Activated naive CD8-positive, alpha-beta T cell treated with anti-CD3 and anti-CD28 coated beads, Interleukin-2, amount 50 U/mL, for 24 hours (primary cell): ENCODE results near the gene PRKN.

ENCODE experiments used
- ATAC-seq: fragments of 150-1000 bp; cut with Tn5 transposase; one replicate; pipeline ENCODE4 v1.10.0; 2021
- DNase-seq: peaks from one replicate; pipeline ENCODE4 v3.0.0; 2021
- H3K27ac Mint-ChIP-seq: one replicate; pipeline ENCODE4 v1.8.0; 2021; ENCODE audit warnings: mild to moderate bottlenecking, mixed read lengths
- H3K27me3 Mint-ChIP-seq: one replicate; pipeline ENCODE4 v1.8.0; 2021; ENCODE audit warnings: mixed read lengths
- H3K36me3 Mint-ChIP-seq: one replicate; pipeline ENCODE4 v1.8.0; 2021; ENCODE audit warnings: low read depth, mixed read lengths
- H3K4me1 Mint-ChIP-seq: one replicate; pipeline ENCODE4 v1.8.0; 2021; ENCODE audit warnings: mixed read lengths
- H3K4me3 Mint-ChIP-seq: one replicate; pipeline ENCODE4 v1.8.0; 2021; ENCODE audit warnings: mild to moderate bottlenecking, moderate library complexity, mixed read lengths
- H3K9me3 Mint-ChIP-seq: one replicate; pipeline ENCODE4 v1.8.0; 2021; ENCODE audit warnings: mixed read lengths

The PRKN gene

DNA sequence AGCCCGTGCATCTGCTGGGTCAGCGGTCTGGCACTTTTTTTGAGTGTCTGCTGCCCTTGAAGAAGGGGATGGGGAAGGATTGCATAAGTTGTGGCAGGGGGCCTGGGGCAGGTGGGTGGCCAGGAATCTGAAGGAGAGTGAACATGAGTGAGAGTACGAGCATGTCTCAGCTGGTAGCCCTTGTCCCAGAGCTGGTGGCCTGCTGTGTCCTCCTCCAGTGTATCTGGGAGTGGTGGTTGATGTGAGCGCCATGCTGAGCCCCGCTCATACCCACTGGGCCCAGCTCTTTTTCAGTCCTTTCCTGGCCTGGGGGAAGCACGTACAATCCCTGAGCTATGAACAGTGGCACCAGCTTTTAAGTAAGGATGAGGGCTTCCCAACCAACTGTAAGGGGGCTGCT lies 1317.5 kb downstream of the PRKN start:
- Mint-ChIP-seq H3K4me3 (no peak overlapping the region), H3K27me3 (no peaks in the 10 kb centered on the region), H3K36me3 (no peaks in the 10 kb centered on the region), H3K4me1 (no peaks in the 10 kb centered on the region), H3K9me3 (no peaks in the 10 kb centered on the region), H3K27ac (no peak overlapping the region)
- no peak for DNase-seq
- ATAC-seq: no peak

DNA sequence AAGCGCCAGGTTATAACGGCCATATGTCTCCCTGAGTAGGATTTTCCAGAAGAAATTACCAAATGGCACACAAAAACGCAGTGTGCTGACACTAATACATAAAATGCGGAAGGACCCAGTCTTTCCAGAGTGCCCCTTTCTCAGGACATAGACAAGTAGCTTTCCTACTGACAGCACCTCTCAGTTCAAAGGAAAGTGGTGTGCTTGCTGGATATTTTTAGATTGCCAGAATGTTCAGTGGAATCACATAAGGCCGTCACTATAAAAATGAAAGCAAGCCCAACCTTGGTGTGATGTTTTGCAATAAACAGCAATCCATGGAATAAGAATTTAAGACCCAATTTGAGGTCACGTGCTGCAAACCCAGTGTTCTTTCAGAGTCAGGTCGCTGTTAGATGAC lies 1318.2 kb downstream of the PRKN start:
- no peaks in the 10 kb centered on the region for H3K9me3 Mint-ChIP-seq
- no peaks in the 10 kb centered on the region for H3K27me3 Mint-ChIP-seq

DNA sequence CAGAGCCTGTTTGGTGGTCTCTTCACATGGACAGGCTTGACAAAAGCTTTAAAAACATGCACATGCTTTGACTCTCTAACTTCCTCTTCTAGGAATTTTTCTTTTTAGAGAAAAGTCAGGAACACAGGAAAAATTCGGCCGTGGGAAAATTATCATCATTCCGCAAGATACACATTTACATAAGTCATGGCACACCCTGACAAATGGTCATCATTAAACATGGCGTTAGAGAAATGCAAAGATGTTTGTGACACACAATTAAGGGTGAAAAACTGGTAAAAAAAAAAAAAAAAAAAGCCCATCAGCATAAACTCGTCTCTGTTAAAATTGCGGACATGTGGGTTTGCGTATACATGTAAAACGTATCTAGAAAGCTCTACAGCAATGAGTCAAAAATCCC lies 1319.5 kb downstream of the PRKN start:
- H3K27me3 Mint-ChIP-seq: no peaks in the 10 kb centered on the region
- no peaks in the 10 kb centered on the region for H3K4me1 Mint-ChIP-seq
- no peak for DNase-seq
- no peak overlapping the region for H3K4me3 Mint-ChIP-seq
- no peak for ATAC-seq
- no peaks in the 10 kb centered on the region for H3K36me3 Mint-ChIP-seq
- no peaks in the 10 kb centered on the region for H3K9me3 Mint-ChIP-seq
- H3K27ac Mint-ChIP-seq: no peak overlapping the region

More for the DNA sequence above, 1318.2 kb downstream of the PRKN start:
- DNase-seq (no peak), ATAC-seq (no peak)
- H3K36me3 Mint-ChIP-seq: no peaks in the 10 kb centered on the region
- H3K27ac Mint-ChIP-seq: no peak overlapping the region
- H3K4me3 Mint-ChIP-seq: no peak overlapping the region
- no peaks in the 10 kb centered on the region for H3K4me1 Mint-ChIP-seq

DNA sequence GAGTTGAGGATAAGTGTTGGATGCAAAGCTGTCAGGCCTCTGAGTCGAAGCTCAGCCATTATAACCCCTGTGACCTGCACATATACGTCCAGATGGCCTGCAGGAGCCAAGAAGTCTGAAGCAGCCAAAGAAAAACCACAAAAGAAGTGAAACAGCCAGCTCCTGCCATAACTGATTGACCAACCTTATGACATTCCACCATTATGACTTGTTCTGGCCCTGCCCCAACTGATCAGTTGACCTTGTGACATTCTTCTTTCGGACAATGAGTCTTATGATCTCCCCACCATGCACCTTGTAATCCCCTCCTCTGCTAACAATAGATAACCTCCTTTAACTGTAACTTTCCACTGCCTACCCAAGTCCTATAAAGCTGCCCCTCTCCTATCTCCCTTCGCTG lies 1320.0 kb downstream of the PRKN start:
- DNase-seq (no peak), ATAC-seq (no peak)
- Mint-ChIP-seq H3K9me3 (no peaks in the 10 kb centered on the region), H3K4me1 (no peaks in the 10 kb centered on the region), H3K27me3 (no peaks in the 10 kb centered on the region), H3K36me3 (no peaks in the 10 kb centered on the region), H3K27ac (no peak overlapping the region), H3K4me3 (no peak overlapping the region)

- DNase-seq (no peak), ATAC-seq (no peak)
- no peaks in the 10 kb centered on the region for H3K9me3 Mint-ChIP-seq
- H3K27ac Mint-ChIP-seq: no peak overlapping the region
- H3K4me3 Mint-ChIP-seq: no peak overlapping the region
- no peaks in the 10 kb centered on the region for H3K27me3 Mint-ChIP-seq
- H3K4me1 Mint-ChIP-seq: no peaks in the 10 kb centered on the region
- H3K36me3 Mint-ChIP-seq: no peaks in the 10 kb centered on the region
Measured at GRCh38 chr6:161407115-161407514, 1320.5 kb downstream of the PRKN start.

DNA sequence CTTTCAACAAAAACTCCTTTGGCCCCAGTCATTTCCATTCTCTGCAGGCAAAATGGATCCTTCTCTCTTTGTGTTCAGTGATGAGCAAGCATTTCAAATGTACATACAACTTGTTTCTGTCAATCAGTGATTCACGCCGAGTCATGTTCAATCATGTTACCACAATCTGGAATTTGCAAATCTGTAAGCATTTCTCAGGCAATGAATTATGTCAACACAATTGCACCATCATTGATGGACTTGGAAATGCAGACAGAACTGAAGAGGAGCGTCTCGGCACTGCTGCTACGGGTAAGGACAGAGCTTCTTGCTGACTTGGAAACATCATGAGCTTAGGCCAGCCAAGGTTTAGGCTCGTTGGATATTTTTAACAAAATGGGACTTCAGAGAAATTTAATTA lies 1320.9 kb downstream of the PRKN start:
- no peak for ATAC-seq
- Mint-ChIP-seq H3K36me3 (no peaks in the 10 kb centered on the region), H3K4me1 (no peaks in the 10 kb centered on the region), H3K4me3 (no peak overlapping the region), H3K27ac (no peak overlapping the region), H3K9me3 (no peaks in the 10 kb centered on the region), H3K27me3 (no peaks in the 10 kb centered on the region)
- no peak for DNase-seq

DNA sequence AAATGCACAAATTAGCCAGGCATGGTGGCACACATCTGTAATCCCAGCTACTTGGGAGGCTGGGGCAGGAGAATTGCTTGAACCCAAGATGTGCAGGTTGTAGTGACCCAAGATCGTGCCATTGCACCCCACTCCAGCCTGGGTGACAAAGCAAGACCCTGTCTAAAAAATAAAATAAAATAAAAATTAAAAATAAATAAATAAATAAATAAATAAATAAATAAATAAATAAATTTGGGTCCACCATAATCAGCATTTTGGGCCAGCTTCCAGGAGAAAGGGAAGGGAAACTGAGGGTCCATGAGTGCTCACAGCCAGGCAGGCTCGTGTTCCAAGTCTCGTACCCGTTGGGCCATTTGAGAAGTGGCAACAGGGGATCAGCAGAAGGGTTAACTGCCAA lies 1322.1 kb downstream of the PRKN start:
- no peaks in the 10 kb centered on the region for H3K4me1 Mint-ChIP-seq
- no peak overlapping the region for H3K4me3 Mint-ChIP-seq
- H3K27ac Mint-ChIP-seq: no peak overlapping the region
- DNase-seq (no peak), ATAC-seq (no peak)
- H3K9me3 Mint-ChIP-seq: no peaks in the 10 kb centered on the region
- H3K27me3 Mint-ChIP-seq: no peaks in the 10 kb centered on the region
- H3K36me3 Mint-ChIP-seq: no peaks in the 10 kb centered on the region

GRCh38 chr6:161403717-161404116 lies 1323.8 kb downstream of the PRKN start:
- no peak for ATAC-seq
- Mint-ChIP-seq H3K4me1 (no peaks in the 10 kb centered on the region), H3K27me3 (no peaks in the 10 kb centered on the region)

GRCh38 chr6:161401587-161402309 lies 1325.8 kb downstream of the PRKN start:
- Mint-ChIP-seq H3K27me3 (peaks cover 1% of the 10 kb centered on the region), H3K27ac (no peak overlapping the region), H3K4me1 (no peaks in the 10 kb centered on the region), H3K36me3 (no peaks in the 10 kb centered on the region), H3K4me3 (no peak overlapping the region), H3K9me3 (no peaks in the 10 kb centered on the region)
- no peak for DNase-seq
- no peak for ATAC-seq

More at GRCh38 chr6:161403717-161404116, 1323.8 kb downstream of the PRKN start:
- no peak overlapping the region for H3K27ac Mint-ChIP-seq
- no peaks in the 10 kb centered on the region for H3K9me3 Mint-ChIP-seq
- H3K36me3 Mint-ChIP-seq: no peaks in the 10 kb centered on the region
- H3K4me3 Mint-ChIP-seq: no peak overlapping the region
- no peak for DNase-seq

DNA sequence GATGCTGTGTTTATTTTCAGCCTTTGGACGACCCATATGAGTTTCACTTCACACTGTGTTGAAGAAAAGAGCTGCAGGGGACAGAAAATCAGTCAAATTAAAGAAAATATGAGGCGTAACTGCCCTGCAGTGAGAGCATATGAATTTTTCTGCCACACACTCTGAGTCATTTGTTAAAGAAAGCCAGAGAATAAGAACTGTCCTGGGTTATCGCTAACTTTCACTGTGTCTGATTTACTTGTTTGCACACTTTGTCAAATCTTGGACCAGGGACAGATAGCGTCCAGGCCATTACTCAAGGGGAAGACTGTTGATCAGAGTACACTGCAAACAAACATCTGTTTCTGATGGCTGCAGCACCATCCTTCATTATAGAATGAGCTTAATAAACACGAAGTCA lies 1326.9 kb downstream of the PRKN start:
- H3K27me3 Mint-ChIP-seq: peaks cover 1% of the 10 kb centered on the region
- no peak for ATAC-seq
- no peak overlapping the region for H3K4me3 Mint-ChIP-seq

GRCh38 chr6:161396539-161396938 lies 1331.0 kb downstream of the PRKN start:
- no peak overlapping the region for H3K4me3 Mint-ChIP-seq
- H3K27me3 Mint-ChIP-seq: peaks cover 1% of the 10 kb centered on the region
- DNase-seq: no peak
- H3K36me3 Mint-ChIP-seq: no peaks in the 10 kb centered on the region
- H3K4me1 Mint-ChIP-seq: no peaks in the 10 kb centered on the region
- no peak overlapping the region for H3K27ac Mint-ChIP-seq
- no peaks in the 10 kb centered on the region for H3K9me3 Mint-ChIP-seq
- no peak for ATAC-seq

More for the DNA sequence above, 1326.9 kb downstream of the PRKN start:
- Mint-ChIP-seq H3K9me3 (no peaks in the 10 kb centered on the region), H3K36me3 (no peaks in the 10 kb centered on the region), H3K4me1 (no peaks in the 10 kb centered on the region), H3K27ac (no peak overlapping the region)
- DNase-seq: no peak

DNA sequence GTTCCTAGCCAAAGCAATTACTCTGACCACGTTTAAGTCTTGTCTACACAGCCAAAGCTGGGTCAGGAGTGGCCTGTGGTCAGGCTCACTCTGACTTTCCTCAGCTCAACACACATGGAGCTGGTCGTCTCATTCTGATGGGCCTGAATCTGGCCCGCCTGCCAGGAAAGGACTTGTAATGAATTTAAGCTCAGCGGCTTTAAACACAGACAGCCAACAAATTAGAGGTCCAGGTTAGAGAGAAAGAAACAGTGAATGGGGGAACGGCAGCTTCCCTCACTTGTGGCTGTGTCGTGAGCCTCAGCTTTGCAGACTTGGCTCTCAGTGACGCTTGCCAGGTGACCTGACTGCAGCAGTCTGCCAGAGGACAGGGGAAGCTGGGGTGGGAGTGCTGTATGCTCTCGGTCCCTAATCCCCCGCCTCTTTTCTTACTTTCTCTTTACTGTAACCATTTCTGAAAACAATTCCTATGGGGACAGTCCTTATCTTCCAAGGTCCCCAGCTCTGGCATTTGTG lies 1331.8 kb downstream of the PRKN start:
- DNase-seq (no peak), ATAC-seq (no peak)
- no peak overlapping the region for H3K4me3 Mint-ChIP-seq
- no peaks in the 10 kb centered on the region for H3K36me3 Mint-ChIP-seq
- peaks cover 1% of the 10 kb centered on the region for H3K27me3 Mint-ChIP-seq
- no peaks in the 10 kb centered on the region for H3K9me3 Mint-ChIP-seq
- H3K4me1 Mint-ChIP-seq: no peaks in the 10 kb centered on the region
- H3K27ac Mint-ChIP-seq: no peak overlapping the region

DNA sequence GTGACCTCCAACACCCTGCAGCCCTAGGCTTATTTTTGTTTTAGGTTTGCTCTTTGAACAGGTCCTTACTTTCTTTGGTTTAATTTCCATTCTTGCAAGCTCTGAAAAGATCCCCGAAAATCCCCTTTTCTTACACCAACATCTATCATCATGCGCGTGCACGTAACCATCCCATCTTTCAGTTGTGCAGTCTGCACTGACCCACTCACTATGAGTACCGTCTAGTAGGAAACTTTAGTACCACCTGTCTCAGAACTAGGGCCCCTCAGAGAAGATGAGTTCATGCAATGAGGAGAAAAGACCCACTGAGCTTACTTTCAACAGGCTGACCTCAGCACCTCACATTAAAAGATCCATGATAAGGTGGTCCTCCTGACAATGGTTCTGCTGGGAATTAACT lies 1333.1 kb downstream of the PRKN start:
- no peaks in the 10 kb centered on the region for H3K4me1 Mint-ChIP-seq
- H3K9me3 Mint-ChIP-seq: no peaks in the 10 kb centered on the region
- DNase-seq (no peak), ATAC-seq (peak; percentile 55)
- no peak overlapping the region for H3K27ac Mint-ChIP-seq
- H3K27me3 Mint-ChIP-seq: peaks cover 1% of the 10 kb centered on the region
- H3K4me3 Mint-ChIP-seq: no peak overlapping the region
- no peaks in the 10 kb centered on the region for H3K36me3 Mint-ChIP-seq

GRCh38 chr6:161393839-161394364 lies 1333.7 kb downstream of the PRKN start:
- Mint-ChIP-seq H3K4me3 (no peak overlapping the region), H3K27me3 (peaks cover 1% of the 10 kb centered on the region), H3K27ac (no peak overlapping the region), H3K9me3 (no peaks in the 10 kb centered on the region), H3K4me1 (no peaks in the 10 kb centered on the region), H3K36me3 (no peaks in the 10 kb centered on the region)
- DNase-seq (peak; percentile 54), ATAC-seq (peak; percentile 97)

GRCh38 chr6:161393292-161393691 lies 1334.3 kb downstream of the PRKN start:
- no peaks in the 10 kb centered on the region for H3K36me3 Mint-ChIP-seq
- ATAC-seq (no peak), DNase-seq (no peak)
- H3K9me3 Mint-ChIP-seq: no peaks in the 10 kb centered on the region
- H3K27me3 Mint-ChIP-seq: peaks cover 1% of the 10 kb centered on the region
- no peak overlapping the region for H3K27ac Mint-ChIP-seq
- H3K4me1 Mint-ChIP-seq: no peaks in the 10 kb centered on the region
- no peak overlapping the region for H3K4me3 Mint-ChIP-seq
